HL-60/S4 (cell line): ENCODE results near the gene NUDT14.

ENCODE experiments used
- in situ Hi-C: fragments of 300-500 bp; cut with MboI; formaldehyde crosslinking; loops from 2 replicates; pipeline ENCODE4 v1.14.3; 2022; ENCODE audit warnings: low sequenced_read_pairs

NUDT14 gene

DNA sequence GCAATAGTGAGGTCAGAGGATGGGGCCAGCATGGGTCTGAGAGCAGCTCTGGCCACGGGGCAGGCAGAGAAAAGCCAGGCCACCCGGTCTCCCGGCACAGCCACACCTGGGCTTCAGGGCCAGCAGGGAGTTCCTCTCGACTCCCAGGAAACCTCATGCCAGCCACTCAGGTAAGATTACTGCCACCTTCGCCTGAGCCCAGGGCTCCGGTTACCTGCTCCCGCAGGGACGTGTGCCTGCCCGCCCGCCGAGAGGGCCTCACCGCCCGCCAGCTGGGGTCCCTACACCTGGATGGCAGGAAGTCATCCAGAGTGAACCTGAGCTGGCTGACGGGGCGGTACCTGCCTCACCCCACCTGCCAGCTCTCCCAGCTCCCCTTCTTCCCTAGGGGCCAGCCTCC, 19.8 kb downstream of the NUDT14 start:
- in situ Hi-C loops: no loop called here

DNA sequence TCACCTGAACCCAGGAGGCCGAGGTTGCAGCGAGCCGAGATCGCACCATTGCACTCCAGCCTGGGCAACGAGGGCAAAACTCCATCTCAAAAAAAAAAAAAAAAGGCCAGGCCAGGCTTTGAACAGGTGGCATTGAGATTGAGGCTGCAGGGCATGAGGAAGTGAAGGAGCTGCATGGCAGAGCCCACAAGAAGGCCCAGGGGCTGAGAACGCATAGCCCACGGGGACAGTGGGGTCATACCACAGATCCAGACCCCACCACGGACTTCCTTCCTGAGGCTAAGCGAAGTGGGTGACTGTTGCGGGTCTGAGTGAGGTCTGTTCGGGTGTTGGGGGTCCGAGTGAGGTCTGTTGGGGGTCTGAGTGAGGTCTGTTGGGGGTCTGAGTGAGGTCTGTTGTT, 20.3 kb downstream of the NUDT14 start:
- in situ Hi-C loops: no loop called here

DNA sequence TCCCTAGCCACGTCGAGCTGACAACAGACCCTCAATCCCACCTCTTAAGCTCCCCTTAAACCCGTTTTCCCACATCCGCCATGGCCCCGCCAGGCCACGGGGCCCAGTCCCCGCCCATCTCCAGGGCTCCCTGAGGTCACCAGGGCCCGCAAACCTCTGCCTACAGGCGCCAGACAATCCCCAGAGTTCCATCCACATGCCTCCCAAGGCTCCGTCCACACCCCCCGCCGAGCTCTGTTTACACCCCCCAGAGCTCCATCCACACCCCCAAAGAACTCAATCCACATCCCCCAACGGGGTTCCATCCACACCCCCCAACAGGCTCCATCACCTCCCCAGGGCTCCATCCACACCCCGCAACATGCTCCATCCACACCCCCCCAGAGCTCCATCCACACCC, 21.8 kb downstream of the NUDT14 start:
- in situ Hi-C loops: no loop called here

DNA sequence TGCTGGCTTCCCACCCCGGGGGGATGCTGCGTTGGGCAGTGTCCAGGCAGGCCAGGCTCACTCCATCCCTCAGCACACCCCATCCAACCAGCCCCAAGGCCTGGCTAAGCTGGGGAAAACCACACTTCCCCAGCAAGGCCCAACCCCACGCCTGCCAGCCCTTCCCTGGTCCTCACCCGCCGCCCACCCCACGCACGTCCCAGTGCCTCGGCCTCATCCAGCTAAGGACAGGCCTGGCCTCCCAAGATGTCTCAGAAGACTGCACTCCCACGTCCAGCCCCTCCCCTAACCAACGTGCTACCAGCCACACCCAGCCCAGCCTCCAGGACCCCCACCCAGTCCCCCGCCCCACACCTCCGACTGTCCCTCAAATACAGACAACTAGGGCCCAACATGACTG, 22.3 kb downstream of the NUDT14 start:
- in situ Hi-C loops: no loop called here

DNA sequence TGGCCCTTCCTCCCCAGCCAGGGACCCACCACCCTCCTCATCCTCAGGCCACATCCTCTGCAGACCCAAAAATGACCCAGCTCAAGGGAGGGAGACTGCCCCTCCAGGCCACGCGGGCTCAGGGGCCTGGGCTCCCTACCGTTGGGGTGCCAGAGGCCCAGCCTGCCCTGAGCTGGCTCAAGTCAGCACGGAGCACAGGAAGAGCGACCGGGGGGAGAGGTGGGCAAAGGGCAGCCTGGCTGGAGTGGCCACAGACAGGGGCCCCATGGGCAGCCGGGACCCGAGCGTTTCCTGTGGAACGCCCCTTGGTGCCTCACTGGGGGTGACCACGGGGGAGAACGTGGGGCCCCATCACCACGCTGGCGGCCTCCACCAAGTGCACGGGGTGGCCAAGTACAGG, 23.2 kb downstream of the NUDT14 start:
- in situ Hi-C loops: no loop called here

DNA sequence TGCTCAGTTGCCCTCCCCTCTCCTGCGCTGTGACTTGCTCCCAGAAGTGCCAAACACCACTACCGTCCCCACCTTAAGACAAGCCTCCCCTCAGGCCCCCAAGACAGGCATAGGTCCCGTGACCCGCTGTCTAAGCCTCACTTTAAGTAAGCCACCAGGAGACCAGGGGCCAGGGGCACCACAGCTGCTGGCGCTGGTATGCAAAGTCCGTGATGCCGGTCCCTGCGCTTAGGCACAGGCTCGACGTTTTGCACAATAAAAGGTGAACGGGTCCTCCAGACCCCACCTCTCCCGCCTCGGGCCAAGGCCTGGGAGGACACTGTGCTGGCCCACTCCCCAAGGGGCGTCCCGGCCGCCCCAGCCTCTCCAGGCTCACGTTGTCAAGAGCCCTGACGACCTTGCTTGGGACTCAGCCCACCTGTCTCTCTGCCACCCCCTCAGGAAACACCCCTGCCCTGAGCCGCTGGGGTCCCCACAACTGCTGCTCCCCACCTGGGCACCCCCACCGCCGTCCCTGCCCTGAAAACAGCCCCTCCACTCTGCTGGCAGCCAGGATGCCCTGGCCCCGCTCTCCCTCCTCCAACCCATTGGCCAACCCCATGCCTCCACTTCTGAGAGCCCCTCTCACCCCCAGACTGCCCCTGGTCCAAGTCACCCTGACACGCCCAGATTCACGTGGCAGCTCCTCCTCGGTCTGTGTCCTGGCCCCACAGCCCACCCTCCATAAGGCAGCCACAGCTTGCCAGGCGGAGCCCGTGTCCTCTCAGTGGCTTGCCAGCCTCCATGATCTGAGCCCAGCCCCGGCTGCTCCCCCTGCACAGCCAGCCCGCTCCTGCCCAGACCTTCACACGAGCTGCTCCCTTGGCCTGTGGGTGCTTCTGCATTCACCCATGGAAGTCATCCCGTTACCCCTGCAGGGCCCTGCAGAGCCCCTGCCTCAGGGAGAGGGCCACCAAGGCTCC, 24.4 kb downstream of the NUDT14 start:
- in situ Hi-C loops: no loop called here

DNA sequence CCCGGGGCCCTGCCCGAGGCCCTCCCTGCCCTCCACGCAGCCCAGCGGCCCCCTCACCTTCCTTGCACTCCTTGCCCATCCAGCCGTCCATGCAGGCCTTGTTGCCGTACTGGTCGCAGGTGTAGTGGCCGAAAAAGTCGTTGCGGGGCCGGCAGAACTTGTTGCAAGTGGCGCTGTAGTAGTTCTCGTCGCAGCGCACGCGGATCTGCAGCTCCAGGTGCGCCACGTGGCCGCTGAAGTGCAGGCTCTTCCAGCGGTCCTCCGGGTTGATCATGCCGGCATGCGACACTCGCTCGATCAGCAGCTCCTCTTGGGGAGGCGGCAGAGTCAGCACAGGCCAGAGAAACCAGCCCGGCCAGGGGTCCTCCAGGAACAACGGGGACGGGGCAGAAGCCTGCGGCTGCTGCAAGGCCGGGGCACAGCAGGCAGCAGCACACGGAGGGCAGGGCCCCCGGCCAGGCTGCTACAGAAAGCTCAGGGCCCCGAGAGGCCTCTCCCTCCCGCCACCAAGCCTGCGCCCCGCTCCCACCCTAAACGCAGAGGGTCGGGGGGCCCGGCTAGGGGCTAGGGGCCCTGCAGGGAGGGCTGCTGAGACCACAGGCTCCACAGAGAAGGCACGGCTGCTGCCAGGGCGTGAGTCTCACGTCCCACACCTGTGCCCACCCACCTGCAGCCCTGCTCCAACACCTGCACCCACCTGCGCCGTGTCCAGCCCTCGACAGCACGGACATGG, 25.3 kb downstream of the NUDT14 start:
- in situ Hi-C loops: no loop called here

DNA sequence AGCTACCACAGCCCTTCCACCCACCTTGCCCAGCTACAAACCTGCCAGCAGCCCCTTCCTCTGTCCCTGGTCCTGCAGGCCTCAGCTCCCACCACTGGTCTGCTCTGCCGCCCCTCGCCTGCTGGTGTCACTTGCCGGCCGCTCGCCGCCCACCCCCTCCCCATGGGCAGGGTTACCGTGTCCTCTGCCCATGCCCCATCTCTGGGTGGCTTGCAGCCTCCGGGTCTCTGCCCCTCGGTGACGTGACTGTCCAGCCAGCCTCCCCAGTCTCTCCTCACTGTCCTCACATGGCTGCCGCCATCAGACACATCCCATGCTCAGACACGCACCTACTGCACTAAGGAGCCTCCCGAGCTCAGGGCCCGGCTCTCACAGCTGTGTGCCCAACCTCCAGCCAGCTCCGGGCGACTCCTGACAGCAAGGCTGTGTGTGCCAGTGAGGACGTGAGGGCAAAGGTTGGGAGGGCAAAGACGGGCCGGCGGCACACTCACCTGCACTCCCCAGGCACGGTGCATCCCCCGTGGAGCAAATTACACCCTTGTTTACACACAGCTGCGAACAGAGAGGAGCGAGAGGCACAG, 26.0 kb downstream of the NUDT14 start:
- in situ Hi-C loops: no loop called here

DNA sequence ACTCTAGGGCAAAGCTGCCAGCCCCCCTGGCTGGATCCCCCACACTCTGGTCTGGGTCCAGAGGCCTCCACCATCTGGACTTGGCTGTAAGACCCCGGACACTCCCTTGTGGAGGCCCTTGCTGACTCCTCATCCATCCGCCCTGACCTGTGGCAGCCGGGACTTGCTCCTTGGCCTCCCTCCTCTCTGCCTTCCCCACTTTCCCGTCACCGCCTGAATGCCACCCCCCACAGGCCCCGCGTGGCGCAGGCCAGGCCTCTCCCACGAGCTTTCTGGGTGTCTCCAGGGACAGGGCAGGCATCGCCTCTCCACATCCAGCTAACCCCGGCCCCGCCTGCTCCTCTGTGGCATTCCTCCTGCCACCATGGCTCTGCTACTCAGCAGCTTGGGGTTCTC, 26.6 kb downstream of the NUDT14 start:
- in situ Hi-C loops: no loop called here

DNA sequence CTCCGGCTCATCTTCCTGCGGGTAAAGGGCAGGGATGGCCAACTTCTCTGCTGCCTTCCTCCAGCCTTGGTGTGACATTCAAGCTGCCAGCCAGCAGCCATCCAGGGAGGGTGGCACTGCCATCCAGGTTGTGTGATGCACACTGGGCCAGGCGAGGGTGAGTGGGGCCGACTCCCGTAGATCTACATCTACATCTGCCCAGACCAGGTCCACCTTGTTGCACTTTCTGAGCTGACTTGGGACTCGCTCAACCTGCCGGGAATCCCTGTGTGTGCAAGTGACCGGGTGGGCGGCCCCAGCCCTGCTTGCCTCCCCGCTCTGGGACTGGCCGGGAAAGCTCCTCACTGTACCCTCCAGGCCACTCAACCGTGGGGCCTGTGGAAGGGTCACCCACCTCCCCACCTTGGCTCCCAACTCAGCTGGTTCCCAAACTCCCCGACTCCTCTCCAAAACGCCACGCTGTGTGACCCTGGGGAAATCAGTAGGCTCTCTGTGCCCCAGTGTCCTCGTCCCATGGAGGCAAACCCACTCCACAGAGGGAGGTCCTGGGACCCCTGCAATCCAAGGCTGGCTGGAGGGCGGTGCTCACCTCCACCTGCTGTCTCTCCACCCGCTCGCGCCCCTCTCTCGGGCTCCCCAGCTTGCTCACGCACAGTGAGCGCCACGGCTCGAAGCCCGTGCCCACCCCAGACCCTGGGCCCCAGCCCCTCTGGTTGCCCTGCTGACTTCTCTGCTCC, 27.2 kb downstream of the NUDT14 start:
- in situ Hi-C loops: no loop called here

DNA sequence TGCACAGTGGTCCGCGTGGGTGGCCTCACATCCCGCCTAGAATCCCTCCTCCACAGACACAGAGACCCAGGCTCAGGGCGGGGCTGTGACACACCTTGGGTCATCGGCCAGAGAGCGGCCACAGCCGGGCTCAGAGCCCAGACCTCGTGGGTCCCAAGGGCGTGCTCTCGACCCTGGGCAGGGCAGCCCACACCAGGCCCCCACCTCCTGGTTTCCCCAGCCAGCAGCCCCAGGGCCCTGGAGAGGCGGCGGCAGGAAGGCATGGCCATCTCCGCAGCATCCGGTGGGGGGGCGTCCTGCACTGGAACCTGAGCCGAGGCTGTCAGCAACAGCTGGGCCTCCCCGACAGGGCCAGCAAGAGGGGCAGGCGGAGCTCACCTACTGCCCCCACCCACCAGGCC, 27.8 kb downstream of the NUDT14 start:
- in situ Hi-C loops: no loop called here

DNA sequence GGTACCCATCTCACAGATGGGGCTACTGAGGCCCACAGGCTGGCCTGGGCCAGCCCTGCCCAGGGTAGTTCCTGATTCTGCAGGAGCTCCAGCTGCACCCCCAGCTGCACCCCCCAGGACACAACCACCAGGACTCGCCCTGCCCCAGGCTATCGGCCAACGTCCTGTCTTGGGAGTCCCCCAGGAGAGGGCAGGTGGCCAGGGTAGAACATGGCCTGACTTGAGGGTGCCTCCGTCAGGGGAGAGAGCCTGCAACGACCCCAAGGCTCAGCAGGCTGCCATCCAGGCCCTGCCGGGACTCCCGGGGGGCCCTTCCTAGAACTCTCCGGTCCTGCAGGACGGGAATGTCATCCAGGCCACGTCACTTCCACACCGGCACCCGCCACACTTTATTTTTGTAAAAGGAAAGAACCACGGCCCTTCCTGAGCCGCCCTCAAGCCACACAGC, 28.3 kb downstream of the NUDT14 start:
- in situ Hi-C loops: no loop called here

DNA sequence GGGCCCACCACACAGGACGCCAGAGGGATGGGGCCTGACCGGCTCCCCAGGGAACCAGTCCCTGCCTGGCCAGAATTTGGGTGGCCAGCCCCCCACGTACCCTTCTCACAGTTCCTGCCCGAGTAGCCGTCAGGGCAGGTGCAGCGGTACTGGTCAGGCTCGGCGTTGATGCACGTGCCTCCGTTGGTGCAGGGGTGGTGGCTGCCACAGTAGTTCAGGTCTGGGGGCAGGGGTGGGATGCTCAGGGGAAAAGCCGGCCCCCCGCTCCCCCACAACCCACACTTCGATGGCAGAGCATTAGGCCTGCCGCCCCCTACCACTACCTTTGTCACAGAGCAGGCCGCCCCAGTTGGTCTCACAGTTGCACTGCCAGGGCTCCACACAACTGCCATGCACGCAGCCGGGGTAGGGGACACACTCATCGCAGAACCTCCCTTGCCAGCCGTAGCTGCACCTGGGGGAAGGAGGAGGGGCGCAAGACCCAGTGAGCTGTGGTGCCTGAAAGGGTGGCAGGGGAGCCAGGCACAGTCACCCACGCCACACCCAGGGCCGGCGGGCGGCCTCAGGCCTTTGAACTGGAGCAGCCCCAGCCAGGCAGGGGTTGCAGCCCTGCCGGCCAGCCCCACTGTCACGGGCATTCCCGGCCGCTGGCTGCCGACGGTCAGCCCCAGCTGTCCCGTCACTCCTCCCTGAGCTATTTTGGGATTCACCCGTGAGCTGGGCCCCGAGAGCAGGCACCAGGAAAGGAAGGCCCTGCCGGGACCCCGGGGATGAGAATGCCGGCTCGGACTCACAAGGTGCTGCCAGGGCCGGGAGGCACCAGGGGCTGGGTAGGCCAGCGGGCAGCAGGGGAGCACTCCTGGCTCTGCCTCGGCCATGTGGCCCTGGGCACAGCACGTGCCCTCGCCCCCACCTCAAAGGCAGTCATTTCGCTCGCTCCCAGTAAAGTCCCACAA, 29.0 kb downstream of the NUDT14 start:
- in situ Hi-C loops: no loop called here

DNA sequence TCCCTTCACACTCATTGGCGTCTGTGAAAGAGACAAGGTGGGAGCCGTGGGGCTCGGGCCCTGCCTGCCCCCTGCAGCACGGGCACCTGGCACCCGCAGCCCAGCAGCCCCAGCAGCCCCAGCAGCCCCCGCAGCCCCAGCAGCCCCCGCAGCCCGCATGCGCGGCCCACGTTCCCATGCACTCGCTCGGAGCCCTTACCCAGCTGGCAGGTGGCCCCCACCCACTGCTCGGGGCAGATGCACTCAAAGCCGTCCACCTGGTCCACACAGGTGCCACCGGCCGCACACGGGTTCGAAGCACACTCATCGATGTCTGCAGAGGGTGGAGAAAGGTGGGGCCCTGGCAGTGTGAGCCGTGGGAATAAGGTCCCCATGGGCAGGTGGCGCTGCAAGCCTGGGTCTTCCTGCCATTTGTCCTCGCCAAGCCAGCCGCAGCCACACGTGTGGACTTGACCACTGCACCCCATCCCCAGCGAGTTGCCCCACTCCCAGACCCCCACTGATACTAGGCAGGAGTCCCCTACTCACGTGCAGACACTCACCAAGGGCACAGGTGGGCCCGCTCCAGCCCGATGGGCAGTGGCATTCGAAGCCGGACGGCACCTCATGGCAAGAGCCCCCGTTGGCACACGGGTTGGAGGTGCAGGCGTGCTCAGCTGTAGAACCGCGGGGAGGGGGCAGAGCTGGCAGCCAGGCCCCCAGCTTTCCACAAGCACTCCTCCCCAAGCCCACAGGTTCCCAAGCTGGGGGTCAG, 29.9 kb downstream of the NUDT14 start:
- in situ Hi-C loops: no loop called here

DNA sequence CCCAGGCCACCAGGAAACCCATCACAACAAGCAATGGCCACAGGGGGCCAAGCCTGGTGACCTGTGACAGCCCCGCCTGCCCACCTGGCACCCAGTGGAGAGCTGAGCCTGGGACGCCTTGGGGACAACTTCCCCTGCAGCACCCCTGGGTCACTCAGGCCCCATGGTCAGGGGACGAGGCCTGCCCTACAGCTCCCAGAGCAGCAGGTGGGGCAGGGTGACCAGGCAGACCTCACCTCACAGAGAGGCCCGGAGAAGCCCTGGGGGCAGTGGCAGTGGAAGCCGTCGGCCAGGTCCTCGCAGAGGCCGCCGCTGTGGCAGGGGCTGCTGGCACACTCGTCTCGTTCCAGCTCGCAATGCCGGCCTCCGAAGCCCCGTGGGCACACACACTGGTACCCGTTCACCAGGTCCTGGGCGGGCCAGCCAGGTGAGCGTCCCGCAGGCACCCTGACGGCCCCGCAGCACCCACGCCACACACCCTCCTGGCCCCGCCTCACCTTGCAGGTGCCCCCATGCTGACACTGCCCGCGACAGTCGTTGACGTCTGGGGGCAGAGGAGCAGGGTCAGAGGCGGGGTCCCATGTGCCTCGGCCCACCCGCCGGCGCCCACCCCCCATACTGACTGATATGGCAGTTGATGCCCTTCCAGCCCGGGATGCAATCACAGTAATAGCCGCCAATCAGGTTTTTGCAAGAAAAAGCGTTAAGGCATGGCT, 30.6 kb downstream of the NUDT14 start:
- in situ Hi-C loops: no loop called here

DNA sequence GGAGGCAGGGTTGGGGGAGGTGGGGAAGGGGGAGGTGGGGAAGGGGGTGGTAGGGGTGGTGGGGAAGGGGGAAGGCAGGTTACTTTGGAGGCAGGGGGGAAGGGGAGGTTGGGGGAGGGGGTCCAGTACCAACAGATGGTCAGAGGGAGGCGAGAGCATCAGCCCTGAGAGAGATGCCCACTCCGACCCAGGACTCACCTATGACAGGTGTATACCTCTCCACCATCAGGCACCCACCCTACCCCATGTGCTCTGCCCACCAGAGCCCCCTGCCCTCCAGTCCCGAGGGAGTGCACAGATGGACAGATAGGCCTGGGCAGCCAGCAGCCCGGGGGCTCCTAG, 31.1 kb downstream of the NUDT14 start:
- in situ Hi-C loops: no loop called here

DNA sequence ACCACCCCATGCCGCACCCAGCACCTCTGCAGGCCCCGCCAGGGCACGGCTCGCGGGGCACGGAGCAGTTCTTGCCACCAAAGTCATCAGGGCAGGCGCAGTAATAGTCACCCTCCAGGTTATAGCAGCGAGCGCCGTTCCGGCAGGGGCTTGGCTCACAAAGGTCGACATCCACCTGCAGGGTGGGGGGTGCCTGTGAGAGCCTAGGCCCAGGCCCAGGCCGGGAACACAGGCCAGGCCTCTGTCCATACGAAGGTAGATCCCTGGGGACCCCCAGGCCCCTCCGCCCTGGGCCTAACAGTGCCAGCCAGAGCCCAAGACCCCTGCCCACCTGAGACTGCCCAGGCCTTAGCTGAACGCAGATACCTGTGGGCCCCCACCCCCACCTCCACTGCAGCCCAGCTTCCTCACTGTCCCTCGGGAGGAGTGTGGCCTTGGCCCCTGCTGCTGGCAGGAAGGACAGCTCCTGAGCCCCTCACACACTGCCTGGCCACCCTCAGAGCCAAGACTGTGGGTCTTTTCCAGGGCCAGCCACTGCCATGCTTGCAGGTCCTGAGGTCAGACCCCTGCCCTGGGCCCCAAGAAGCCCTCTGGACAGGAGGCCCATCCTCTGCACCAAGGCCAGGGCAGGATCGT, 31.8 kb downstream of the NUDT14 start:
- in situ Hi-C loops: no loop called here

DNA sequence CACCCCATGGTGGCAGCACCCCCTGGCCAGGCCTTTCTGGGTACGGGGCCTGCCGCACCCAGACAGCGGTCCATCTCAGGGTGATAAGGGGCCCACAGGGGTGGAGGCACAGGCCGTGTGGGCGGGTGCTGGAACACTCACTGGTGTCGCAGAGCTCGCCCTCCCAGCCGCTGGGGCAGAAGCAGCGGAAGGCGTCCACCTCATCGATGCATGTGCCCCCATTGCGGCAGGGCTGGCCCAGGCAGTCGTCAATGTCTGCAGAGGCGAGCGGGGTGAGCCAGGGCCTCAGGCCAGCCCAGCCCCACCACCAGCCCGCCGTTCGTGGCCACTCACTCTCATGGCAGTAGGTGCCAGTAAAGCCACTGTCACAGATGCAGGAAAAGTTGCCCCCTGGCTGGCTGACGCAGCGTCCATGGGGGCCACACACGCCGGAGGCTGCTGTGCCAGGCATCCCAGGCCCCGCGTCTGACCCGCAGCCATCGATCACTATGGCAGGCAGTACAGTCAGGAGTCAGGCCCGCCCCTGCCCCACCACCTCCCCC, 32.4 kb downstream of the NUDT14 start:
- in situ Hi-C loops: no loop called here
